Panc1 (cell line): Measurements from ENCODE around the gene CD300LB. TPM values are rescaled to one million over a fixed set of nuclear protein-coding genes. Genes with fewer than 3 reads are reported as not detected.
"Not testable (repeated sequence)": the region's sequence is repeated elsewhere in the genome, so short reads cannot be mapped to it uniquely, and the experiment has no call there.

ENCODE experiments used
- ATAC-seq: fragments of 200-7000 bp; cut with Tn5 transposase; 2 replicates; pipeline ENCODE4 v1.9.1; 2020; ENCODE audit warnings: mild to moderate bottlenecking, moderate library complexity
- BruUV-seq: library from RNA; stranded (reverse); fragments of 400-500 nt; replicated peaks from 2 replicates; lab custom pipeline; 2021; lab: Mats Ljungman, UMichigan
- CTCF ChIA-PET: fragments of 300-600 bp; sonication (Branson Sonifier 250); formaldehyde crosslinking; loops from one replicate; lab custom pipeline; 2022; ENCODE audit warnings: antibody characterized with exemption; lab: Charles Lee
- POLR2A ChIA-PET: fragments of 300-600 bp; sonication (Branson Sonifier 250); formaldehyde crosslinking; loops from one replicate; lab custom pipeline; 2022; ENCODE audit warnings: antibody characterized with exemption; lab: Charles Lee
- DNase-seq: peaks from one replicate; pipeline ENCODE4 v3.0.0-alpha.2; 2010; ENCODE audit warnings: low read depth, low spot score
- H3K27ac ChIP-seq: 2 replicates; pipeline ENCODE4 v1.5.1; 2011; ENCODE audit warnings: mild to moderate bottlenecking, low read length, inconsistent platforms
- H3K27me3 ChIP-seq: fragments of 200-500 bp; sonication (Bioruptor generic); 2 replicates; pipeline ENCODE4 v1.6.0; 2014; ENCODE audit warnings: low read length, inconsistent platforms; ENCODE audit not compliant: control insufficient read depth, insufficient read depth
- H3K36me3 ChIP-seq: fragments of 200-500 bp; sonication (Bioruptor generic); 2 replicates; pipeline ENCODE4 v1.5.1; 2014; ENCODE audit warnings: inconsistent platforms, mild to moderate bottlenecking, low read length, moderate library complexity; ENCODE audit not compliant: control insufficient read depth, insufficient read depth
- H3K4me1 ChIP-seq: 2 replicates; pipeline ENCODE4 v1.5.1; 2011; ENCODE audit warnings: inconsistent platforms, mild to moderate bottlenecking, low read length, moderate library complexity; ENCODE audit not compliant: control insufficient read depth, insufficient read depth
- H3K4me3 ChIP-seq, 2 experiments: 2 replicates each; pipeline ENCODE4 v1.5.1; 2011 to 2012; ENCODE audit warnings: low read depth in 2 of 2, low read length in 2 of 2, mild to moderate bottlenecking in 2 of 2, inconsistent platforms in 1 of 2, moderate library complexity in 1 of 2
- H3K9me3 ChIP-seq: fragments of 200-500 bp; sonication (Bioruptor generic); 2 replicates; pipeline ENCODE4 v1.5.1; 2014; ENCODE audit warnings: low read depth, mild to moderate bottlenecking, inconsistent platforms, low read length, moderate library complexity; ENCODE audit not compliant: control insufficient read depth, insufficient read depth
- POLR2AphosphoS5 ChIP-seq: IDR thresholded peaks from 2 replicates; pipeline ENCODE4 v1.6.1; 2012; ENCODE audit warnings: mild to moderate bottlenecking, low read depth, low read length, moderate library complexity
- SIN3A ChIP-seq: IDR thresholded peaks from 2 replicates; pipeline ENCODE4 v1.6.1; 2012; ENCODE audit warnings: low read depth, mild to moderate bottlenecking, low read length, moderate library complexity, borderline replicate concordance; ENCODE audit not compliant: insufficient read depth
- TCF7L2 ChIP-seq: IDR thresholded peaks from 2 replicates; pipeline ENCODE4 v1.6.1; 2011; ENCODE audit warnings: mild to moderate bottlenecking, low read depth, low read length, inconsistent platforms
- in situ Hi-C: cut with HindIII; loops from 2 replicates; pipeline ENCODE4 v1.10.0; 2016; ENCODE audit warnings: low sequenced_read_pairs, low pct_unique_long_range_greater_than_20kb
- intact Hi-C: fragments of 100-400 bp; cut with micrococcal nuclease; formaldehyde crosslinking; loops from one replicate; pipeline ENCODE4 v1.10.0; 2022; ENCODE audit not compliant: unreplicated experiment
- total RNA-seq: library from RNA; stranded (reverse); gene quantifications from one replicate; pipeline ENCODE4 v1.2.1, GENCODE V29; 2021; ENCODE audit not compliant: unreplicated experiment
- TF ChIP-seq, protein P1 (sequence below): fragments of 450-650 bp; IDR thresholded peaks from 2 replicates; pipeline ENCODE4 v1.5.1; 2017; ENCODE audit warnings: mild to moderate bottlenecking
- TF ChIP-seq, protein P2 (sequence below), 2 experiments: IDR thresholded peaks; 2 replicates each; pipeline ENCODE4 v1.6.1; 2011 to 2012; ENCODE audit warnings: low read depth in 2 of 2, control low read depth in 1 of 2, low read length in 1 of 2, mild to moderate bottlenecking in 1 of 2, moderate library complexity in 1 of 2; ENCODE audit not compliant: insufficient read depth in 1 of 2

Gene CD300LB
- total RNA-seq, 1 experiment from 2014 or later: not detected

DNA sequence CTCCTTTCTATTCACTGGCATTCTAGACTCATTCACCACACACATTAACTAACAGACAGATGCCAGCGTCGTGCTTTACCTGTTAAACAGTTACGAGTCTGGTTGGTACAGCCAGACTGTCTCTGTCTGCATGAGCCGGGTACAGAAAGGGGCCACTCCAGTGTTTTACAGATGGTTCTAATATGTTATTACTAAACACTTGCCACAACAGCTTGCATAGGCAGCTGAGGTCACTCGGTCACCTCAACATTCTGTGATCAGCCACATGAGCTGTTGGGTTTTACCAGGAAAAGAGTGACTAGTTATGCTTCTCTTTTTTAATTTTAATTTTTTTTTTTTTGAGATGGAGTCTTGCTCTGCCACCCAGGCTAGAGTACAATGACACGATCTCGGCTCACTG, 39.6 kb downstream of the CD300LB start:
- ChIA-PET CTCF (interaction anchor here (0.6 to 1.2 kb wide), 7 partner anchors 41 to 195 kb away, joined by 3 to 12 read pairs (median 4); partner anchors contain the start of gene GPR142), POLR2A (no interaction called here)
- Histone ChIP-seq H3K9me3 (no peaks in the 10 kb centered on the region), H3K36me3 (no peaks in the 10 kb centered on the region), H3K27ac (no peak overlapping the region), H3K4me3 (no peak overlapping the region), H3K27me3 (no peaks in the 10 kb centered on the region), H3K4me1 (no peaks in the 10 kb centered on the region)
- in situ Hi-C loops: no loop called here
- ATAC-seq (no peak), DNase-seq (no peak)
- no TSS peak for BruUV-seq
- TF ChIP-seq TCF7L2: no peak
- TF ChIP-seq SIN3A: no peak
- TF ChIP-seq, protein P1, sequence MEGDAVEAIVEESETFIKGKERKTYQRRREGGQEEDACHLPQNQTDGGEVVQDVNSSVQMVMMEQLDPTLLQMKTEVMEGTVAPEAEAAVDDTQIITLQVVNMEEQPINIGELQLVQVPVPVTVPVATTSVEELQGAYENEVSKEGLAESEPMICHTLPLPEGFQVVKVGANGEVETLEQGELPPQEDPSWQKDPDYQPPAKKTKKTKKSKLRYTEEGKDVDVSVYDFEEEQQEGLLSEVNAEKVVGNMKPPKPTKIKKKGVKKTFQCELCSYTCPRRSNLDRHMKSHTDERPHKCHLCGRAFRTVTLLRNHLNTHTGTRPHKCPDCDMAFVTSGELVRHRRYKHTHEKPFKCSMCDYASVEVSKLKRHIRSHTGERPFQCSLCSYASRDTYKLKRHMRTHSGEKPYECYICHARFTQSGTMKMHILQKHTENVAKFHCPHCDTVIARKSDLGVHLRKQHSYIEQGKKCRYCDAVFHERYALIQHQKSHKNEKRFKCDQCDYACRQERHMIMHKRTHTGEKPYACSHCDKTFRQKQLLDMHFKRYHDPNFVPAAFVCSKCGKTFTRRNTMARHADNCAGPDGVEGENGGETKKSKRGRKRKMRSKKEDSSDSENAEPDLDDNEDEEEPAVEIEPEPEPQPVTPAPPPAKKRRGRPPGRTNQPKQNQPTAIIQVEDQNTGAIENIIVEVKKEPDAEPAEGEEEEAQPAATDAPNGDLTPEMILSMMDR: no peak
- TF ChIP-seq POLR2AphosphoS5: no peak
- TF ChIP-seq, protein P2, sequence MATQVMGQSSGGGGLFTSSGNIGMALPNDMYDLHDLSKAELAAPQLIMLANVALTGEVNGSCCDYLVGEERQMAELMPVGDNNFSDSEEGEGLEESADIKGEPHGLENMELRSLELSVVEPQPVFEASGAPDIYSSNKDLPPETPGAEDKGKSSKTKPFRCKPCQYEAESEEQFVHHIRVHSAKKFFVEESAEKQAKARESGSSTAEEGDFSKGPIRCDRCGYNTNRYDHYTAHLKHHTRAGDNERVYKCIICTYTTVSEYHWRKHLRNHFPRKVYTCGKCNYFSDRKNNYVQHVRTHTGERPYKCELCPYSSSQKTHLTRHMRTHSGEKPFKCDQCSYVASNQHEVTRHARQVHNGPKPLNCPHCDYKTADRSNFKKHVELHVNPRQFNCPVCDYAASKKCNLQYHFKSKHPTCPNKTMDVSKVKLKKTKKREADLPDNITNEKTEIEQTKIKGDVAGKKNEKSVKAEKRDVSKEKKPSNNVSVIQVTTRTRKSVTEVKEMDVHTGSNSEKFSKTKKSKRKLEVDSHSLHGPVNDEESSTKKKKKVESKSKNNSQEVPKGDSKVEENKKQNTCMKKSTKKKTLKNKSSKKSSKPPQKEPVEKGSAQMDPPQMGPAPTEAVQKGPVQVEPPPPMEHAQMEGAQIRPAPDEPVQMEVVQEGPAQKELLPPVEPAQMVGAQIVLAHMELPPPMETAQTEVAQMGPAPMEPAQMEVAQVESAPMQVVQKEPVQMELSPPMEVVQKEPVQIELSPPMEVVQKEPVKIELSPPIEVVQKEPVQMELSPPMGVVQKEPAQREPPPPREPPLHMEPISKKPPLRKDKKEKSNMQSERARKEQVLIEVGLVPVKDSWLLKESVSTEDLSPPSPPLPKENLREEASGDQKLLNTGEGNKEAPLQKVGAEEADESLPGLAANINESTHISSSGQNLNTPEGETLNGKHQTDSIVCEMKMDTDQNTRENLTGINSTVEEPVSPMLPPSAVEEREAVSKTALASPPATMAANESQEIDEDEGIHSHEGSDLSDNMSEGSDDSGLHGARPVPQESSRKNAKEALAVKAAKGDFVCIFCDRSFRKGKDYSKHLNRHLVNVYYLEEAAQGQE (IDR thresholded peaks at IDR 0.05; ENCODE audit: insufficient read depth in 1 of 2, low read depth in 2 of 2, low read length in 1 of 2): no peak
- intact Hi-C loops: no loop called here

DNA sequence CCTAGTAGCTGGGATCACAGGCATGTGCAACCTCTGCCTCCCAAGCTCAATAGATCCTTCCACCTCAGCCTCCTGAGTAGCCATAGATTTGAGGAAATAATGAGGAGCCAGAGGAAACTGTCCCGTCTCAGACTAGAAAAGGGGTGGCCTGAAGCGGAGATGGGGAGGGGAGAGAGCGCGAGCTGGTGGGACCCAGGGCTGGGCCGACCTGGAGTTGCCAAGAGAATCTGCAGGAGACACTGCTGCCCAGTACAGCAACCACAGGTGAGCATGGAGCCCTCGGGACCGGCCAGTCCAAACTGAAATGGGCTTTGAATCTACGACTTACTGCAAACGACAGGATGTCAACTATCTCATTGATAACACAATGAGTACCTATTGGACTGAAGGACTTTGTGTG, 40.6 kb downstream of the CD300LB start:
- ChIA-PET POLR2A (no interaction called here), CTCF (interaction anchor here (1.2 kb wide), 1 partner anchor 123 kb away, joined by 4 read pairs; no protein-coding TSS in a partner anchor)
- H3K9me3 ChIP-seq: no peaks in the 10 kb centered on the region
- no peaks in the 10 kb centered on the region for H3K36me3 ChIP-seq
- H3K27me3 ChIP-seq: no peaks in the 10 kb centered on the region; the same call in 1 of the 2 replicates
- no peak overlapping the region for H3K4me3 ChIP-seq
- DNase-seq (no peak), ATAC-seq (no peak)
- no peak overlapping the region for H3K27ac ChIP-seq
- intact Hi-C loops (no loop called here), in situ Hi-C loops (no loop called here)
- BruUV-seq: no TSS peak
- no peaks in the 10 kb centered on the region for H3K4me1 ChIP-seq
- TF ChIP-seq, protein P1: no peak
- TF ChIP-seq SIN3A (no peak), POLR2AphosphoS5 (no peak), TCF7L2 (no peak)
- TF ChIP-seq, protein P2 (IDR thresholded peaks at IDR 0.05; ENCODE audit: insufficient read depth in 1 of 2, low read depth in 2 of 2, low read length in 1 of 2): no peak

DNA sequence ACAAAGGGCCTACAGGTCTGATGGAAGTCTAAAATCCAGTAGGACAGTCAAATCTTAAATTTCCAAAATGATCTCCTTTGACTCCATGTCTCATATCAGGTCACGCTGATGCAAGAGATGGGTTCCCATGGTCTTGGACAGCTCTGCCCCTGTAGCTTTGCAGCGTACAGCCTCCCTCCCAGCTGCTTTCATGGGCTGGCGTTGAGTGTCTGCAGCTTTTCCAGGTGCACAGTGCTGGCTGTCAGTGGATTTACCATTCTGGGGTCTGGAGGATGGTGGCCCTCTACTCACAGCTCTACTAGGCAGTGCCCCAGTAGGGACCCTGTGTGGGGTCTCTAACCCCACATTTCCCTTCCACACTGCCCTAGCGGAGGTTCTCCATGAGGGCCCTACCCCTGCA, 43.0 kb downstream of the CD300LB start:
- ATAC-seq, in situ Hi-C loops, intact Hi-C loops, H3K27me3 ChIP-seq, POLR2A ChIA-PET, DNase-seq, H3K4me1 ChIP-seq, H3K36me3 ChIP-seq, H3K27ac ChIP-seq, BruUV-seq, H3K4me3 ChIP-seq, H3K9me3 ChIP-seq: not testable (repeated sequence)
- CTCF ChIA-PET: interaction anchor here (0.9 to 1.5 kb wide), 2 partner anchors 109 kb away, joined by 3 to 5 read pairs; no protein-coding TSS in a partner anchor
